Endothelial cell (in vitro differentiated cells): ENCODE data around the gene TMEM88. TPM values are rescaled to one million over a fixed set of nuclear protein-coding genes. Genes with fewer than 3 reads are reported as not detected.

Experiments used
- DNase-seq: peaks from one replicate; pipeline ENCODE4 v3.0.0; 2021; ENCODE audit warnings: low spot score
- H3K27ac Mint-ChIP-seq: one replicate; pipeline ENCODE4 v1.8.0; 2021; ENCODE audit warnings: mixed read lengths, inconsistent platforms; ENCODE audit not compliant: unreplicated experiment
- H3K27me3 Mint-ChIP-seq: one replicate; pipeline ENCODE4 v1.8.0; 2021; ENCODE audit warnings: mild to moderate bottlenecking, moderate library complexity, mixed read lengths, inconsistent platforms; ENCODE audit not compliant: unreplicated experiment
- H3K36me3 Mint-ChIP-seq: one replicate; pipeline ENCODE4 v1.8.0; 2021; ENCODE audit warnings: mild to moderate bottlenecking, low read depth, mixed read lengths, inconsistent platforms; ENCODE audit not compliant: unreplicated experiment
- H3K4me1 Mint-ChIP-seq: one replicate; pipeline ENCODE4 v1.8.0; 2021; ENCODE audit warnings: mild to moderate bottlenecking, mixed read lengths, inconsistent platforms; ENCODE audit not compliant: unreplicated experiment
- H3K4me3 Mint-ChIP-seq: one replicate; pipeline ENCODE4 v1.8.0; 2021; ENCODE audit warnings: mild to moderate bottlenecking, mixed read lengths, inconsistent platforms; ENCODE audit not compliant: unreplicated experiment
- H3K9me3 Mint-ChIP-seq: one replicate; pipeline ENCODE4 v1.8.0; 2021; ENCODE audit warnings: mixed read lengths, inconsistent platforms; ENCODE audit not compliant: unreplicated experiment
- total RNA-seq: library from RNA; stranded (reverse); fragmentation: NEBNext Ultra II Directional; extraction: Animal tissue kit (Norgen Biotek cat#: 25700); gene quantifications from one replicate; pipeline ENCODE4 v1.2.1, GENCODE V29; 2021; ENCODE audit not compliant: unreplicated experiment
- TF ChIP-seq, protein P1 (sequence below): fragments of 200-600 bp; sonication (generic); IDR thresholded peaks from one replicate; pipeline ENCODE4 v1.5.0; 2021; ENCODE audit warnings: antibody characterized with exemption; ENCODE audit not compliant: unreplicated experiment

Gene TMEM88
- total RNA-seq, 1 donor from 2014 or later: 13.6 TPM

DNA sequence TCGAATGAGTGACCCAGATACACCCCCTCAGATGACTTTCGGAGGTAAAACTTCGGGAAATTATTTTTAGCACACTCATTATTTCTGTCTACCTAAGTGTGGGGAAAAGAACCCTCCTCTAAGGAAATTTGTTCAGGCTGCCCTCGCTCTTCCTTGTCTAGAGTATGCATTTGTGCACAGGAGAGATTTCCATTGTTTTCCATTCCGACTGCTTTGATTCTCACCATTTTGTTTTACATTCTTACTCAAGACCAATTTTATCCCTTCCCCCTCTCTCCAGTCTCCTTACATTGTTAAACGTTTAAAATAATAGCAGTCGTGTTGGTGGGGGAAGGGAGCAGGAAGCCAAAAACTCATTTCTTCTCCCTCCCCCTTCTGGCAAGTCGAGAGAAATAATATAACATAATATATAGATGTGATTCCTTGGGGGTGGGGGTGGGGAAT is 32.2 kb downstream of the TMEM88 start:
- TF ChIP-seq, protein P1, sequence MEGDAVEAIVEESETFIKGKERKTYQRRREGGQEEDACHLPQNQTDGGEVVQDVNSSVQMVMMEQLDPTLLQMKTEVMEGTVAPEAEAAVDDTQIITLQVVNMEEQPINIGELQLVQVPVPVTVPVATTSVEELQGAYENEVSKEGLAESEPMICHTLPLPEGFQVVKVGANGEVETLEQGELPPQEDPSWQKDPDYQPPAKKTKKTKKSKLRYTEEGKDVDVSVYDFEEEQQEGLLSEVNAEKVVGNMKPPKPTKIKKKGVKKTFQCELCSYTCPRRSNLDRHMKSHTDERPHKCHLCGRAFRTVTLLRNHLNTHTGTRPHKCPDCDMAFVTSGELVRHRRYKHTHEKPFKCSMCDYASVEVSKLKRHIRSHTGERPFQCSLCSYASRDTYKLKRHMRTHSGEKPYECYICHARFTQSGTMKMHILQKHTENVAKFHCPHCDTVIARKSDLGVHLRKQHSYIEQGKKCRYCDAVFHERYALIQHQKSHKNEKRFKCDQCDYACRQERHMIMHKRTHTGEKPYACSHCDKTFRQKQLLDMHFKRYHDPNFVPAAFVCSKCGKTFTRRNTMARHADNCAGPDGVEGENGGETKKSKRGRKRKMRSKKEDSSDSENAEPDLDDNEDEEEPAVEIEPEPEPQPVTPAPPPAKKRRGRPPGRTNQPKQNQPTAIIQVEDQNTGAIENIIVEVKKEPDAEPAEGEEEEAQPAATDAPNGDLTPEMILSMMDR: no peak
- H3K9me3 Mint-ChIP-seq: no peaks in the 10 kb centered on the region
- no peak for DNase-seq

DNA sequence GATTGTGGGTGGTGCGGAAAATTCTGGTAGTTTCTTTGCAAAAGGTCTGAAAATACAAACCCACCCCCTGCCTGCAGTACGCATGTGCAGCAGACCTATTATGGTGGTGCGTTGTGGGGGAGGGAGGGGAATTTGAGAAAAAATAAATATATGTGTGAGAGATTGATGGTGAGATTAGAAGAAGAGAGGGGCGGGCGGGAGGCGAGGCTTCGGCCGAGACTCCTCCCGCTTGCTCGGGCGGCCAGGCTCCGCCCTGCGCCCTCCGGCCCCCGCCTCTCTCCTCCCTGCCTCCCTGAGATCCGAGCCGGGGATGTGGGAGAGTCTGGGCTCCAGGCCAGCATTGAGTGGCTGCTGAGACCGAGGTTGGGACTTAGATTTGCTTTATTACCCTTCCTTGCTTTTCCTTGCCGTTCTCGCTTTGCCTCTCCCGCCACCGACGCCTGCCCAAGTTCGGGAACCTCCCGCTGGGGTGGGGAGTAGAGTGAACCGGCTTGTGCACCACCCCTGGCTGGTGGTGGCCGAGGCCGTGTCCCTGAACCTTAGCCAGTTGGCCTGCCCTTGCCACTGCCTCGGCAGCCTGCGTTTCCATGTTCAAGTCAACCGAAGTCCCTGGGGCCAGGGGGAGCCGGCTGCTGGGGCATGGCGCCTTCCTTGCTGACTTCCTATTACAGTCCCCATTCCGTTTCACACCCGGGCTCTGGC is 32.8 kb downstream of the TMEM88 start:
- peaks cover 8% of the 10 kb centered on the region for H3K27me3 Mint-ChIP-seq
- peaks cover 14% of the 10 kb centered on the region for H3K4me1 Mint-ChIP-seq
- H3K27ac Mint-ChIP-seq: no peak overlapping the region
- H3K4me3 Mint-ChIP-seq: no peak overlapping the region
- peaks cover 15% of the 10 kb centered on the region for H3K36me3 Mint-ChIP-seq
- no peaks in the 10 kb centered on the region for H3K9me3 Mint-ChIP-seq
- TF ChIP-seq, protein P1: no peak
- DNase-seq: peak; percentile 84

More for the DNA sequence above, 32.2 kb downstream of the TMEM88 start:
- peaks cover 14% of the 10 kb centered on the region for H3K4me1 Mint-ChIP-seq
- H3K36me3 Mint-ChIP-seq: peaks cover 14% of the 10 kb centered on the region
- peaks cover 8% of the 10 kb centered on the region for H3K27me3 Mint-ChIP-seq
- H3K4me3 Mint-ChIP-seq: no peak overlapping the region
- H3K27ac Mint-ChIP-seq: no peak overlapping the region

DNA sequence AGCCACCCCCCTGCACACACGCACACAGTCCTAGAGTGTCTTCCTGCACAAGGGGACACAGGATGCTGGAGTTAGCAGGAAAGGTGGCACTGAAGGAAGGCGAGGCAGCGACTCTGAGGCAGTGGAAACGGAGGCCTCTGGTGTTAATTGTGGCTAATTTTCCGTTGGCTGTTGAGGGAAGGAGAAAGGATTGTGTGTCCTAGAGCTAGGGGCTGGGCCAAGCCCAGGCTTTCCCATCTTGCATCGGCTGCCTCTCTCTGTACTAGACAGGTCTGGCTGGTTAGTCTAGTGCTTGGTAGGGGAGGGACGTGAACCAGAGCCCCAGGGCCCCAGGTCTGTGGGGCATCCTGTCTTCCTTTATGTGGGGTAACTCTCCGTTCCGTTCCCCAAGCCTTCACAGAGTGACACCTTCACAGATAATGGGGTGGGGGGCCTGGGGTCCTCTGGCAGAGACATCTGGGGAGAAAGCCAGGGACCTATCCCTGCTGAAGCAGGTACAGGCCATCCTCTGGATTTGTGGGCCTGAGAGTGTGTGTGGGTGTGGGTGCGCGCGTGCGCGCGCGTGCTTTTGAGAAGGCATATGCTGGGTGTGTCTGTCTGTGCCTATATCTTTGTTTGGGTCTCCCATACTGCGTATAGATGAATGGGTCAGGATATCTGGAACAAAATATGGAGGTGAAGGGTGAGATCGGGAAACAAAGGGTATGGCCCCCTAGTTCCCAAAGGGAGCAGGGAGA is 33.5 kb downstream of the TMEM88 start, which contains the start of gene CHD3:
TSS of gene CHD3 (plus strand) at position 606 of the 737 bp plus-strand sequence. CDS start 212 bp downstream, outside the sequence.
- Mint-ChIP-seq H3K4me3 (no peak within 1 kb of the TSS), H3K4me1 (peaks cover 14% of the 10 kb centered on the region), H3K36me3 (peaks cover 19% of the 10 kb centered on the region), H3K27me3 (peaks cover 8% of the 10 kb centered on the region), H3K27ac (no peak within 1 kb of the TSS), H3K9me3 (no peaks in the 10 kb centered on the region)
- DNase-seq: no peak
- TF ChIP-seq, protein P1: no peak

DNA sequence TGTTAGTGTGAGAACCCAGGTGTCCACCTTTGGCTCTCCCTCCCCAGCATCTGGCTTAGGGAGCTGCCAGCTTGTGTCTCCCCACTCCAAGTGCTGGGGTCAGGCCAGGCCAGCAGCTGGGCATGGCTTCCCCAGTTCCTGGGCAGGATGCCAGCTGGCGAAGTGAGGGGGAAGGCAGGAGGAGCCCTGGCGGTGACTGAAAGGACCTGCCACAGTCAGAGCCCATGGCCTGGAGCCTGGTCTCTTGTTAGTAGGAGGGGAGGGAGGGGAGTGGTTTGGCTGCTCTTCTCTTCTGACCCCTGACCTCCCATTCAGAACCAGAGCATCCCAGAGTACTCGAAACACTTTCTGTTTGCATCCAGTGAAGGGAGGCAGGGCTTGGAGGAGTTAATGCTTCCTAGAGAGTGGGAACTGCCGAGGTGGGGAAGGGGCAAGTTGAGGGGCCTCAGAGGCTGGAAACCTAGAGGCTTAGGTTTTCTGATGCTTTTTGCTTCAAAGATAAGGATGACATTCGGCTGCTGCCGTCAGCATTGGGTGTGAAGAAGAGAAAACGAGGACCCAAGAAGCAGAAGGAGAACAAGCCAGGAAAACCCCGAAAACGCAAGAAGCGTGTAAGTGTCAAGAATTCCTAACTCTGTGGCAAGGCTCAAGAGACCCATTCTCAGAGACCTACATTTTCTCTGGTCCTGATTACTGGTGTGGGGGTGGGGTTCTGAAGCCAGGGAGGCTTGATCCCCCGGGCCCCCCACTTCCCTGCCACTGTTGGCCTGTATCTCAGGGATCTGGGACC is 34.5 kb downstream of the TMEM88 start:
- H3K36me3 Mint-ChIP-seq: peaks cover 28% of the 10 kb centered on the region
- peak; percentile 49 for DNase-seq
- TF ChIP-seq, protein P1: no peak
- no peak overlapping the region for H3K4me3 Mint-ChIP-seq
- peaks cover 8% of the 10 kb centered on the region for H3K27me3 Mint-ChIP-seq
- no peaks in the 10 kb centered on the region for H3K9me3 Mint-ChIP-seq
- H3K27ac Mint-ChIP-seq: no peak overlapping the region
- H3K4me1 Mint-ChIP-seq: peaks cover 11% of the 10 kb centered on the region
